Caco-2 (cell line): ENCODE measurements around the gene TMEM232. TPM values are rescaled to one million over a fixed set of nuclear protein-coding genes. Genes with fewer than 3 reads are reported as not detected.

ENCODE experiments used
- BruUV-seq: library from RNA; stranded (reverse); fragments of 400-500 nt; replicated peaks from 2 replicates; lab custom pipeline; 2021; lab: Mats Ljungman, UMichigan
- CTCF ChIA-PET: fragments of 300-600 bp; sonication (Branson Sonifier 250); formaldehyde crosslinking; loops from one replicate; lab custom pipeline; 2022; ENCODE audit warnings: antibody characterized with exemption; lab: Charles Lee
- POLR2A ChIA-PET: fragments of 300-600 bp; sonication (Branson Sonifier 250); formaldehyde crosslinking; loops from one replicate; lab custom pipeline; 2022; ENCODE audit warnings: antibody characterized with exemption; lab: Charles Lee
- DNase-seq, 2 experiments: peaks; one replicate each; pipeline versions ENCODE4 v3.0.0 to v3.0.0-alpha.2; 2020 to 2022
- H3K27me3 ChIP-seq: replicated peaks from 2 replicates; pipeline ENCODE4 v1.6.0; 2011; ENCODE audit warnings: low read length; ENCODE audit not compliant: control insufficient read depth, insufficient read depth
- H3K36me3 ChIP-seq: 2 replicates; pipeline ENCODE4 v1.5.1; 2011; ENCODE audit warnings: low read length; ENCODE audit not compliant: control insufficient read depth, insufficient read depth
- H3K4me1 ChIP-seq: fragments of 250-450 bp; sonication (Bioruptor Pico); 2 replicates; pipeline ENCODE4 v1.5.1; 2020; ENCODE audit warnings: mild to moderate bottlenecking
- H3K4me3 ChIP-seq: 2 replicates; pipeline ENCODE4 v1.5.1; 2011; ENCODE audit warnings: low read depth, mild to moderate bottlenecking, control low read depth, low read length
- H3K9me3 ChIP-seq: fragments of 250-450 bp; sonication (Bioruptor Pico); 2 replicates; pipeline ENCODE4 v1.5.1; 2020; ENCODE audit warnings: mild to moderate bottlenecking, moderate library complexity
- H3K27ac Mint-ChIP-seq: one replicate; pipeline ENCODE4 v1.8.0; 2022; ENCODE audit warnings: mixed read lengths; ENCODE audit not compliant: unreplicated experiment
- H3K27me3 Mint-ChIP-seq: one replicate; pipeline ENCODE4 v1.8.0; 2022; ENCODE audit warnings: mixed read lengths; ENCODE audit not compliant: insufficient read depth, unreplicated experiment
- H3K36me3 Mint-ChIP-seq: one replicate; pipeline ENCODE4 v1.8.0; 2022; ENCODE audit warnings: mild to moderate bottlenecking, mixed read lengths; ENCODE audit not compliant: insufficient read depth, unreplicated experiment
- H3K4me1 Mint-ChIP-seq: one replicate; pipeline ENCODE4 v1.8.0; 2022; ENCODE audit warnings: low read depth, mixed read lengths; ENCODE audit not compliant: unreplicated experiment
- H3K4me3 Mint-ChIP-seq: one replicate; pipeline ENCODE4 v1.8.0; 2022; ENCODE audit warnings: mild to moderate bottlenecking, moderate library complexity, mixed read lengths; ENCODE audit not compliant: unreplicated experiment
- H3K9me3 Mint-ChIP-seq: one replicate; pipeline ENCODE4 v1.8.0; 2022; ENCODE audit warnings: mixed read lengths; ENCODE audit not compliant: unreplicated experiment
- intact Hi-C: fragments of 100-400 bp; cut with micrococcal nuclease; formaldehyde crosslinking; loops from one replicate; pipeline ENCODE4 v1.10.0; 2022; ENCODE audit not compliant: unreplicated experiment
- microRNA-seq: library from miRNA; unstranded; fragments of <30 nt; microRNA quantifications from one replicate; pipeline ENCODE4 v1.2.0, GENCODE V29; 2022
- total RNA-seq: library from RNA; stranded (reverse); gene quantifications from 2 replicates; pipeline ENCODE4 v1.2.3, GENCODE V29; 2022
- TF ChIP-seq, protein P1 (sequence below), 2 experiments: fragments of 200-600 bp in 1 of 2; IDR thresholded peaks; 1 replicate in 1 of 2; 2 replicates in 1 of 2; pipeline versions ENCODE4 v1.5.1 to v1.8.0; 2011 to 2022; ENCODE audit warnings: antibody characterized with exemption in 1 of 2, control low read depth in 1 of 2, inconsistent platforms in 1 of 2, low read depth in 1 of 2, low read length in 1 of 2, mild to moderate bottlenecking in 1 of 2, moderate library complexity in 1 of 2; ENCODE audit not compliant: insufficient read depth in 1 of 2, severe bottlenecking in 1 of 2, unreplicated experiment in 1 of 2

The TMEM232 gene
- total RNA-seq, 1 experiment from 2014 or later: 0.34 TPM

DNA sequence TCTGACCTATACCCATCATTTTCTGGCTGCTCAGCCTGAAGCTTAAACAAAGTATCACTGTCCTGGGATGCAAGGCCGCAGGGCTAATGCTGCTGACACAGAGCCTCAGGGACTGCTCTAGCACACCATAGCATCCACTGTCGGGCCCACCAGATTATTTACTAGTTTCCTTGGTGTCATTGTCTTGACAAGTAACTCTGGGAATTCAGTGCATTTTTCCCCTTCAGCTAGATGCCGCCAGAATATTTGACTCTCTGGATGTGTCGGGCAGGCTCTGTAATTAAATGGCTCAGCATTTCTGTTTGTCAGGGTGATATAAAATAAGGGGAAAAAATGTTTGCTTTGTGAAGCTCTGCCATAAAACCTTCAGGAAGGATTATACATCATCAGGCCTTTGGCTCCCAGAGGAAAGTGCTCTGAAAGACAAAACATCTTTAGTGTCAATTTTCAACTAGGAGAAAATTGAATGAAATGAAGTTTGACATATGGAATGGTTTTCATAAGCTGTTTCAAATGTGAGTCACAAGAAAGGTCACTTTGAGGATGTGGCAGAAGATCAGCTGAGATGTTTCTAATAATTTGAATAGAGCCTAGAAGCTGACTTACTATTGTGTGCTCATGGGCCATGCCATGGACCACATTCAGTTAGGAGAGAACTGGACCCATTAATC, 350.1 kb downstream of the TMEM232 start:
- peak in 1 of 2 experiments; percentile 38 for DNase-seq
- ChIA-PET CTCF (no interaction called here), POLR2A (no interaction called here)
- intact Hi-C loops: no loop called here
- Histone ChIP-seq H3K4me1 (no peaks in the 10 kb centered on the region), H3K4me3 (no peak overlapping the region), H3K36me3 (no peaks in the 10 kb centered on the region), H3K9me3 (no peaks in the 10 kb centered on the region), H3K27me3 (no peaks in the 10 kb centered on the region)
- TF ChIP-seq, protein P1, sequence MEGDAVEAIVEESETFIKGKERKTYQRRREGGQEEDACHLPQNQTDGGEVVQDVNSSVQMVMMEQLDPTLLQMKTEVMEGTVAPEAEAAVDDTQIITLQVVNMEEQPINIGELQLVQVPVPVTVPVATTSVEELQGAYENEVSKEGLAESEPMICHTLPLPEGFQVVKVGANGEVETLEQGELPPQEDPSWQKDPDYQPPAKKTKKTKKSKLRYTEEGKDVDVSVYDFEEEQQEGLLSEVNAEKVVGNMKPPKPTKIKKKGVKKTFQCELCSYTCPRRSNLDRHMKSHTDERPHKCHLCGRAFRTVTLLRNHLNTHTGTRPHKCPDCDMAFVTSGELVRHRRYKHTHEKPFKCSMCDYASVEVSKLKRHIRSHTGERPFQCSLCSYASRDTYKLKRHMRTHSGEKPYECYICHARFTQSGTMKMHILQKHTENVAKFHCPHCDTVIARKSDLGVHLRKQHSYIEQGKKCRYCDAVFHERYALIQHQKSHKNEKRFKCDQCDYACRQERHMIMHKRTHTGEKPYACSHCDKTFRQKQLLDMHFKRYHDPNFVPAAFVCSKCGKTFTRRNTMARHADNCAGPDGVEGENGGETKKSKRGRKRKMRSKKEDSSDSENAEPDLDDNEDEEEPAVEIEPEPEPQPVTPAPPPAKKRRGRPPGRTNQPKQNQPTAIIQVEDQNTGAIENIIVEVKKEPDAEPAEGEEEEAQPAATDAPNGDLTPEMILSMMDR (IDR thresholded peaks at IDR 0.05; ENCODE audit: insufficient read depth in 1 of 2, low read depth in 1 of 2, low read length in 1 of 2, severe bottlenecking in 1 of 2, unreplicated experiment in 1 of 2): no peak
- H3K9me3 Mint-ChIP-seq: no peaks in the 10 kb centered on the region
- H3K4me1 Mint-ChIP-seq: no peaks in the 10 kb centered on the region
- no peaks in the 10 kb centered on the region for H3K36me3 Mint-ChIP-seq
- no peaks in the 10 kb centered on the region for H3K27me3 Mint-ChIP-seq
- no TSS peak for BruUV-seq
- no peak overlapping the region for H3K4me3 Mint-ChIP-seq
- no peak overlapping the region for H3K27ac Mint-ChIP-seq

DNA sequence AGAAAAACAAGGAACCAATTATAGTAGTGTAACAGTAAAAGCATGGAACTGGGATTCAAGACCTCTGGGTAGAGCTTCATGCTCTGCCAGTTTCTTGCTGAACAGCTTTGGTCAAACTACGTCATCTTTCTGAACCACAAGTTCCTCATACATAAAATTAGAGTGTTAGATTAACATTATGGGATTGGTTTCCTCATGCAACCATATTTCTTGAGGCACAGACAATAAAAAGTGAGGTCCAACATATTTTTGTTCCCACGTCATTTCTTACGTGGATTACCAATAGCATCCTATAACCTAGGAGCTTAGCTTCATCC, 354.8 kb downstream of the TMEM232 start:
- no peaks in the 10 kb centered on the region for H3K4me1 Mint-ChIP-seq
- no peaks in the 10 kb centered on the region for H3K36me3 Mint-ChIP-seq
- H3K9me3 Mint-ChIP-seq: no peaks in the 10 kb centered on the region
- no peaks in the 10 kb centered on the region for H3K27me3 Mint-ChIP-seq
- ChIA-PET CTCF (no interaction called here), POLR2A (no interaction called here)
- intact Hi-C loops: no loop called here
- no peaks in the 10 kb centered on the region for H3K27me3 ChIP-seq
- H3K36me3 ChIP-seq: no peaks in the 10 kb centered on the region
- no TSS peak for BruUV-seq
- H3K4me1 ChIP-seq: no peaks in the 10 kb centered on the region
- DNase-seq: no peak
- no peak overlapping the region for H3K27ac Mint-ChIP-seq
- TF ChIP-seq, protein P1 (IDR thresholded peaks at IDR 0.05; ENCODE audit: insufficient read depth in 1 of 2, low read depth in 1 of 2, low read length in 1 of 2, severe bottlenecking in 1 of 2, unreplicated experiment in 1 of 2): no peak
- no peaks in the 10 kb centered on the region for H3K9me3 ChIP-seq
- H3K4me3 Mint-ChIP-seq: no peak overlapping the region
- no peak overlapping the region for H3K4me3 ChIP-seq

DNA sequence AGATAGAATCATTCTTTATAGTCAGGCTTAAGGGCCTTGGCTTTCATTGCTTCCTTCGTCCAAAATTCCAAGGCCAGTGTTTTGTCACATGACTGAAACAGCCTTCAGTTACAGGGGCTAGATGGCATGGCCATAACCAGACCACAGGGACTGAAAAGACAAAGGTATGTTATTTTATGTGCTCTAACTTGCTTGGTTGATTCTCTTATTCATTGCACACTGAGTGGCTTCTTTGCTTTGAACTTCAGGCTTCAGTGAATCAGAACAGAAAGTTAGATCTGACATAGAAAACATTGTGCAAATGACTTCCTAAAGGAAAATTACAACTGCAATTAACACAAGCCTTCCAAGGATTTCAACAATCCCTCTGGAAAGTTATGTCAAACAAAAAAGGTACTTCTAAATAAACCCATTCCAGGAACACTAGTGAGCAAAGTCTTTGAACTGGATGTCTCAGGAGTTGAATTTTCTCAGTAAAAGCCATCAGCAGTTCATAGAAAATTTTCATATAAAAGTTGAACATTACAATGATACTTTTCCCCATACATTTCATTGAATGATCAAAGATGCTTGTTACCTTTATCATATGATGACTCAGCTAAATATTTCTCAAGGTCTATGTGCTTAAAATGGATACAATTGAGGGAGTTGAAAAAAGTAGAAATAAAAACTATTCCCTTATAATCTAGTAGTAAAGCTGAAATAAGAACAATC, 355.3 kb downstream of the TMEM232 start:
- POLR2A ChIA-PET: no interaction called here
- Mint-ChIP-seq H3K4me3 (no peak overlapping the region), H3K27ac (no peak overlapping the region), H3K9me3 (no peaks in the 10 kb centered on the region), H3K36me3 (no peaks in the 10 kb centered on the region), H3K4me1 (no peaks in the 10 kb centered on the region), H3K27me3 (no peaks in the 10 kb centered on the region)
- CTCF ChIA-PET: no interaction called here
- intact Hi-C loops: no loop called here
- H3K4me1 ChIP-seq: no peaks in the 10 kb centered on the region
- no TSS peak for BruUV-seq
- H3K9me3 ChIP-seq: no peaks in the 10 kb centered on the region
- no peaks in the 10 kb centered on the region for H3K36me3 ChIP-seq
- DNase-seq: no peak
- no peaks in the 10 kb centered on the region for H3K27me3 ChIP-seq
- H3K4me3 ChIP-seq: no peak overlapping the region
- TF ChIP-seq, protein P1 (IDR thresholded peaks at IDR 0.05; ENCODE audit: insufficient read depth in 1 of 2, low read depth in 1 of 2, low read length in 1 of 2, severe bottlenecking in 1 of 2, unreplicated experiment in 1 of 2): no peak

Small RNAs within 50 kb of the gene (microRNA-seq; reads per million reads assigned to microRNA genes)
- not detected for gene MIR548F3

Other genes with a start within 250 kb of the TMEM232 start
- 30.6 and 34.4 TPM in 2 replicates for gene SLC25A46, start 12.3 kb upstream of the TMEM232 start, total RNA-seq